Stimulated activated CD8-positive, alpha-beta memory T cell treated with anti-CD3 and anti-CD28 coated beads, Interleukin-12 subunit alpha, Interleukin-12 subunit beta, amount 100 ng/mL, for 24 hours (primary cell): ENCODE results near the gene ZNF844.
"Not testable (repeated sequence)": the region's sequence is repeated elsewhere in the genome, so short reads cannot be mapped to it uniquely, and the experiment has no call there.

Experiments used
- DNase-seq: peaks from one replicate; pipeline ENCODE4 v3.0.0-alpha.2; 2020; ENCODE audit errors: extremely low read depth

The ZNF844 gene

DNA sequence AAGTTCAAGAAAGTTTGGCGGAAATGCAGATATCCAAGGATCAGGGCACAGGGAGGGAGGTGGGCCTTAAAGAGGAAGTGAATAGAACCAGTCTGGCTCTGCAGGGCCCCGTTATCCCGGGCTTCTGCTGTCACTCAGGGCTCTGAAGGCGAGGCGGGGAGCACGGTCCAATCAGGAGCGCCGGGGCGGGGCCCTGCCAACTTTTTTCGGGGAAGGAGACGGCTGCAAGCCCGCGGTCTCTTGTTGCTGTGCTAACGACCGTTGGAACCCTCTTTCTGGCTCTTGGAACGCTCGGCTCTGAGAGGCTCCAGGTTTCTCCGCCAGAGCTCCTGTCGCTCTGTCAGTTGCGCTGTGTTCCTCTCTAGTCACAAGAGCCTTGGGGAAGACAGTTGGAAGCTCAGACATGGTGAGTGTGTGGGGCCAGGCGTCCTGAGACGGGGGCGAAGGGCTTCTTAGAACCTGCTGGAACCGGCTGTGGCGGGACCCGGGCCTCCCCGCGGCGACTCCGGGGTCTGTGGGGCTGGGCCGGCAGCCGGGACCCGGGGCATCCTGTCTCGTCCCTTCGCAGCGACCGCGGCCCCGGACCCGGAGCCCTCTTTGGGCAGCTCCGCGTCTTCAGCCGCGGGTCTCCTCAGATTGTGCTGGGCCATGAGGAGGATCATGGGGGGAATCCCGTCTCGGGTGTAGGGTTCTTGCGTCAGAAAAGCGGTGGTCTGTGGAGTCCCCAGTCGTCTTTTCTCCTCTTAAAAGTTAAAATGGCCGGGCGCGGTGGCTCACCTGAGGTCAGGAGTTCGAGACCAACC is 27.7 kb downstream of the ZNF844 start:
- peak; percentile 23 for DNase-seq

DNA sequence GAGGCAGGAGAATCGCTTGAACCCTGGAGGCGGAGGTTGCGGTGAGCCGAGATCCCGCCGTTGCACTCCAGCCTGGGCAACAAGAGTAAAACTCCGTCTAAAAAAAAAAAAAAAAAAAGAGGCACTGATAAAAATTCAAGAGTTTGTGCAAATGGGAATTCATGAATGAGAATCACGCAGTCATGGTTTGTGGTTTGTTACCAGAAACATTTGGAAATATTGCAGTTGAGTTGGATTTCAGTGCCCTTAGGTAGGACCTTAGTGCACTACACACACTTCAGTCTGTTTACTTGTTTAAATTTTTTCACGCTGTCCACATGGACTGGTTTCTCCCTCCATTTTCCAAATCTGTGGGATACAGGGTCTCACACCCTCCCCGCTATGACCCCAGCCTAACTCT is 28.4 kb downstream of the ZNF844 start:
- no peak for DNase-seq

DNA sequence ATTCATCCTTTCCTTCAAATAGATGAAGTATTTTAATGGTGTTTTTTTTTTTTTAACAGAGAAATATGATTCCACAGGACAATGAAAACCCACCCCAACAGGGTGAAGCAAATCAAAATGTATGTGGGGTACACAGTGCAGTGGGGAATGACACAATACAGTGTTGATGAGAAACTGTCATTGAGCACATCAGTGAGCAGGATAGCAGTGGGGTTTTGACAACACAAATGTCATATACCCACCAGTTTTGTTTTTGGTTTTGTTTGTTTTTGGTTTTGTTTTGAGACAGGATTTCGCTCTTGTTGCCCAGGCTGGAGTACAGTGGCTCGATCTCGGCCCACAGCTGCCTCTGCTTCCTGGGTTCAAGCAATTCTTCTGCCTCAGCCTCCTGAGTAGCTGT is 29.2 kb downstream of the ZNF844 start:
- DNase-seq = no peak

DNA sequence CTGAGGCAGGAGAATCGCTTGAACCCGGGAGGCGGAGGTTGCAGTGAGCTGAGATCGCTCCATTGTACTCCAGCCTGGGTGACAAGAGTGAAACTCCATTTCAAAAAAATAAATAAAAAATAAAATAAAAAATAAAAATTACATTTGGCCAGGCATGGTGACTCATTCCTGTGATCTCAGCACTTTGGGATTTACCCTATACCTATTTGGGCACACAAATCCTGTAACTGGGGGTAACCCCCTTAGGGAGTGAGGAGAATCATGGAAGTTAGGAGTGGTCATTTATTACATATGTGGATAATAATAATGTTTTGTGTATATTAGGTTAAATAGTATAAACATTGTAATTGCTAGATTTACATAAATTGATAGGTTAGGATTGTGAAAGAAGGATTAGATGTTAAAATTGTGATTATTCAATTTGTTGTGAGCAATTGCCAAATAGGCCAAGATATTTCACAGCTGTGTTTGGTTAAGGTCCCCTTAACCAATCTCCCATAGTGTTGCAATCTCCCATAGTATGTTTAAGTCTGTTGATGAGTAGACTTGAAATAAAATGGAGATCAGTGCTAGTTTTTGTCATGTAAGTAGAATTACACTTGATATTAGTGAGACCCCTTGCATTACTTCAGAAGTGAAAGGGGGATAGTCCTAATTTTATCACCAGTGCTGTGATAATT is 30.7 kb downstream of the ZNF844 start:
- DNase-seq = no peak

DNA sequence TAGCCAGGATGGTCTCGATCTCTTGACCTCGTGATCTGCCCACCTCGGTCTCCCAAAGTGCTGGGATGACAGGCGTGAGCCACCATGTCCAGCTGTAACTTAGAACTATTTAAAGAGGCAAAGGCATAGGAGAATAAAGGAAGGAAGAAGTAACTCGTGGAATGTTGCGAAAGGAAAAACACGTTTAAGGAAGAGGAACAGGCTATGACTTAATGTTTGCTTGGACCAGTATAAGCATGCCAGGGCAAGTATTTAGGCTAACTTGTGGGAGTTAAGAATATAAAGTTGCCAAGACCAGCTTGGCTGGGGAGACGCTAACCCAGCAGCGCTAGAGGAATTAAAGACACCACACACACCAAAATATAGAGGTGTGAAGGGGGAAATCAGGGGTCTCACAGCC is 33.5 kb downstream of the ZNF844 start:
- DNase-seq = no peak

DNA sequence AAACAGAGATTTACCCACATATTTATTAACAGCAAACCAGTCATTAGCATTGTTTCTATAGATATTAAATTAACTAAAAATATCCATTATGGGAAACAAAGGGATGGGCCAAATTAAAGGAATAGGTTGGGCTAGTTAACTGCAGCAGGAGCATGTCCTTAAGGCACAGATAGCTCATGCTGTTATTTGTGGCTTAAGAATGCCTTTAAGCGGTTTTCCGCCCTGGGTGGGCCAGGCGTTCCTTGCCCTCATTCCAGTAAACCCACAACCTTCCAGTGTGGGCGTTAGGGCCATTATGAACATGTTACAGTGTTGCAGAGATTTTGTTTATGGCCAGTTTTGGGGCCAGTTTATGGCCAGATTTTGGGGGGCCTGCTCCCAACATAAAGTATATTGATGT is 39.4 kb downstream of the ZNF844 start:
- not testable (repeated sequence) for DNase-seq

DNA sequence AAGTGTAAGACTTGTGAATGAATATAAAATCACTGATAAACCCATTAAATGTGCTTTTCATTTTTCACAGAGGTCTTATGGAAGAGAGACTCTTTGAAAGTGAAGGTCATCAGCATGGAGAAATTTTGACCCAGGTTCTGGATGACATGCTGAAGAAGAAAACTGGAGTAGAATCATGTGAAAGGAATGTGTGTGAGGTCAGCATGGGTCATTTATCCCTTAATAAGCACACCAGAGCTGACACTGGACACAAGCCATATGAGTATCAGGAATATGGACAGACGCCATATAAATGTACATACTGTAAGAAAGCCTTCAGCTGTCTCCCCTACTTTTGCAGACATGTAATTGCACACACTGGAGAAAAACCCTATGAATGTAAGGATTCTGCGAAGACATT is 46.6 kb downstream of the ZNF844 start:
- no peak for DNase-seq

DNA sequence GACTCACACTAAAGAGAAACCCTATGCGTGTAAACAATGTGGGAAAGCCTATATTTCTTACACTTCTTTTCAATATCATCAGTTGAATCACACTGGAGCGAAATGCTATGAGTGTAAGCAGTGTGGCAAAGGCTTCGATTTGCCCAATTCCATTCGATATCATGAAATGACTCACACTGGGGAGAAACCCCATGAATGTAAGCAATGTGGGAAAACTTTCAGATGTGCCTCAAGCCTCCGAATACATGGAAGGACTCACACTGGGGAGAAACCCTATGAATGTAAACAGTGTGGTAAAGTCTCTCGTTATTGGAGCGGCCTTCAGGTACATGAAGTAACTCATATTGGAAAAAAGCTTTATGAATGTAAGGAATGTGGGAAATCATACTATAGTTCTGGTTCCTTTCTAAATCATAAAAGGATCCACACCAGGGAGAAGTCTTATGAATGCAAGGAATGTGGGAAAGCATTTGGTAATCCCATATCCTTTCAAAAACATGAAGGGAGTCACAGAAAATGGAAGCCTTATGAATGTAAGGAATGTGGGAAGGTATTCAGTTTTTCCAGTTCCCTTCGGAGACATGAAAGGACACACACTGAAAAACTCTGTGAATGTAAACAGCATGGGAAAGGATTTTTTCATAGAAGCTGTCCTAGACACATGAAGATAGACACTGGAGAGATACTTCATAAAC is 47.6 kb downstream of the ZNF844 start:
- DNase-seq = no peak

DNA sequence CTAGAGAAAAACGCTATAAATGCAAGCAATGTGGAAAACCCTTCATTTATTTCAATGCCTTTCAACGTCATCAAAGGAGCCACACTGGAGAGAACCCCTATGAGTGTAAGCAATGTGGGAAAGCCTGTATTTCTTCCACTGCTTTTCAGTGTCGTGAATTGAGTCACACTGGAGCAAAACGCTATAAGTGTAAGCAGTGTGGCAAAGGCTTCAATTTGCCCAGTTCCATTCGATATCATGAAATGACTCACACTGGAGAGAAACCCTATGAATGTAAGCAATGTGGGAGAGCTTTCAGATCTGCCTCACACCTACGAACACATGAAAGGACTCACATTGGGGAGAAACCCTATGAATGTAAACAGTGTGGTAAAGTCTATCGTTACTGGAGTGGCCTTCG is 48.2 kb downstream of the ZNF844 start:
- no peak for DNase-seq

DNA sequence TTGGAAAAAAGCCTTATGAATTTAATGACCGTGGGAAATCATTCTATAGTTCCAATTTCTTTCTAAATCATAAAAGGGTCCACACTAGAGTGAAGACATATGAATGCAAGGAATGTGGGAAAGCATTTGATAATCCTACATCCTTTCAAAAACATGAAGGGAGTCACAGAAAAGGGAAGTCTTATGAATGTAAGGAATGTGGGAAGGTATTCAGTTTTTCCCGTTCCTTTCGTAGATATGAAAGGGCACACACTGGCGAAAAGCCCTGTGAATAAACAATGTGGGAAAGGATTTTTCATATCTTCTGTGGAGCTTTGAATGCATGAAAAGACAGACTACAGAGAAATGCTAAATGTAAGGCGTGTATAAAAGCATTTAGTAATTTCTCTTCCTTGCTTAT is 48.6 kb downstream of the ZNF844 start:
- no peak for DNase-seq

DNA sequence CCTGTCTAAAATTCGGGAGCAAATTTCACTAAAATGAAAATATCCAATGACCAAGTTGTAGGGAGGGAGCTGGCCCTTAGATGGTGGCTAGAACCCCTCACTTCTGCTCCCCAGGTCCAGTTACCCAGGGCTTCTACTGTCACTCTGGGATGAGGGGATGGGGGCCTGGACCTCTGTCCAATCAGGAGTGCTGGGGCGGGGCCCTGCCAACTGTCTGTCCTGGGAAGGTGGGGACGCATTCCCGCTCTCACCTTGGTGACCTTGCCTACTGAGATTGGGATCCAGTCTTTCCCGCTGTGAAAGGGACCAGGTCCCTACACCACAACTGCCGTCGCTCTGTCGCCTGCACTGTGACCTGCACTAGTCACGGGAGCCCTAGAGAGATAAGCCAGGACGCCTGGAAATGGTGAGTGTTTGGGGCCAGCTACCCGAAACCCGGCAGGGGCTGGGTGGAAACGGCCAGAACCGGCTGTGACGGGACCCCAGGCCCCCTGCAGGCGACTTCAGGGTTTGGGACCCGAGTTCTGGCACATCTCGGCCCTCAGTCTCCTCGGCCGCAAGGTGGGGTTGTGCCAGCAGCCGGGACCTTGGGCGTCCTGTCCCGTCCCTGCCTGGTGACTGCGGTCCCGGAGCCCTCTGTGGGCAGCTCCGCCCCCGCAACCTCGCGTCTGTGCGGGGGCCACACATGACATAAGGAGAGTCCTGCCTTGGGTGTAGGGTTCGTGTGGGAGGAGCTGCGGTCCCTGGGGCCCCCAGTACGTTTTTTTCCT is 52.9 kb downstream of the ZNF844 start:
- no peak for DNase-seq

DNA sequence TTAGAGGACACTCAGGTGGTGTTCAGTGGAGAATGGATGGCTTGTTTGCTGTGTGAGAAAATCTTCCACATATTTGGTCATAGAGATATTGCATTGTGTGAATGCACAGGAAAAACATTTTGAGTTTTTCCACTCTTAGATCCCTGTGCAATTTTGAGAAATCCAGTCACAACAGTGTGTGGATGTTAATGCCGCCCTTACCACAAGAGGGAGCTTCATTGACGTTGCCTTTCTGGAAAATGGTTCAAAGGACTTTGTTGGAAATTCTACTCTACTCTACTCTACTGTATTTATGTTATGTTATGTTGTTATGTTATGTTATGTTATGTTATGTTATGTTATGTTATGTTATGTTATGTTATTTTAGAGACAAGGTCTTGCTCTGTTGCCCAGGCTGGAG is 62.2 kb downstream of the ZNF844 start:
- DNase-seq = no peak
